GM18520 (cell line): Measurements from ENCODE around the gene FOXF1.

ENCODE experiments used
- ATAC-seq: cut with Tn5 transposase; IDR thresholded peaks from one replicate; pipeline ENCODE4 v1.9.1; 2021; ENCODE audit not compliant: unreplicated experiment

Gene FOXF1

GRCh38 chr16:86531641-86532525 is 21.6 kb downstream of the FOXF1 start:
- ATAC-seq = no peak

- ATAC-seq = no peak
These were observed 22.1 kb downstream of the FOXF1 start for GRCh38 chr16:86532526-86532815.

- no peak for ATAC-seq
These were observed 22.7 kb downstream of the FOXF1 start for GRCh38 chr16:86533076-86533475.

GRCh38 chr16:86533767-86534351 is 23.5 kb downstream of the FOXF1 start:
- no peak for ATAC-seq

GRCh38 chr16:86534779-86535615 is 24.7 kb downstream of the FOXF1 start:
- ATAC-seq = no peak

GRCh38 chr16:86536621-86537020 is 26.3 kb downstream of the FOXF1 start:
- no peak for ATAC-seq

GRCh38 chr16:86537486-86537885 is 27.2 kb downstream of the FOXF1 start:
- no peak for ATAC-seq

- ATAC-seq = no peak
These were observed 28.0 kb downstream of the FOXF1 start for GRCh38 chr16:86538196-86538780.

- ATAC-seq = no peak
These were observed 30.6 kb downstream of the FOXF1 start for GRCh38 chr16:86540894-86541293.

GRCh38 chr16:86541560-86541959 is 31.2 kb downstream of the FOXF1 start:
- no peak for ATAC-seq

- no peak for ATAC-seq
These were observed 32.7 kb downstream of the FOXF1 start for GRCh38 chr16:86542756-86543750.

- ATAC-seq = no peak
These were observed 35.2 kb downstream of the FOXF1 start for GRCh38 chr16:86545481-86545880.

GRCh38 chr16:86545954-86546637 is 35.8 kb downstream of the FOXF1 start:
- no peak for ATAC-seq

- no peak for ATAC-seq
These were observed 36.3 kb downstream of the FOXF1 start for GRCh38 chr16:86546638-86547013.

- ATAC-seq = no peak
These were observed 37.0 kb downstream of the FOXF1 start for GRCh38 chr16:86547286-86547685.

- ATAC-seq = no peak
These were observed 39.0 kb downstream of the FOXF1 start for GRCh38 chr16:86549076-86549892.

- no peak for ATAC-seq
These were observed 39.5 kb downstream of the FOXF1 start for GRCh38 chr16:86549893-86550190.

- ATAC-seq = no peak
These were observed 40.0 kb downstream of the FOXF1 start for GRCh38 chr16:86550281-86550680.

GRCh38 chr16:86553356-86553755 is 43.0 kb downstream of the FOXF1 start:
- no peak for ATAC-seq
